ENCODE results near the gene RAB20. TPM values are rescaled to one million over a fixed set of nuclear protein-coding genes. Genes with fewer than 3 reads are reported as not detected.

RAB20 gene
- total and polyA plus RNA-seq, 4 donors: 9.8 to 36.9 (median 25.2) TPM

DNA sequence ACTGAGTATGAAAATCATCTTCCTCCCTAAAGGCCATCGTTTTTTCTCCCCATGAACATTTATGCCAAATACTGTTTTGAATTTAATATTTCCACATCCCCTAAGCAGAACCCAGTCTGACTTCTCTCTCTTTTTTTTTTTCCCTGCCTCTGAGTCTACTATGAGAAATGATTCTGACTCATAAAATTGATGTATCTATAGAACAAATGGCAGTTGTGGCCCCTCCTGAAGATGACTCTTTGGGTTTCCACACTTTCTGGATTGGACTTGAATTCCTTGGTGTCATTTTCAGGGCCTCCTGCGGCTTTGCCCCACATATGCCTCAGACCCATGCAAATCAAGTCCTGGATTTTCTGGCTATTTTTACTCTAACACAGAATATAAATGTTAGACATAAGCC is 31.1 kb upstream of the RAB20 start:
- WGBS: 83% methylated on average over 2 of the region's 2 CpGs
- Histone ChIP-seq H3K27ac (ENCODE audit: low read depth in 1 of 2, low read length in 2 of 2) (no peak overlapping the region), H3K9me3 (ENCODE audit: control insufficient read depth in 4 of 4, low read length in 3 of 4) (no peaks in the 10 kb centered on the region), H3K4me3 (ENCODE audit: low read depth in 1 of 3, low read length in 3 of 3) (no peak overlapping the region), H3K27me3 (ENCODE audit: control insufficient read depth in 4 of 4, insufficient read depth in 4 of 4, low read length in 3 of 4) (no peaks in the 10 kb centered on the region), H3K9ac (ENCODE audit: low read depth in 1 of 2, low read length in 2 of 2) (no peak overlapping the region), H3K36me3 (ENCODE audit: control insufficient read depth in 4 of 4, insufficient read depth in 3 of 4, low read depth in 1 of 4, low read length in 3 of 4) (no peaks in the 10 kb centered on the region), H3K4me1 (ENCODE audit: control insufficient read depth in 4 of 4, insufficient read depth in 4 of 4, low read length in 3 of 4) (no peaks in the 10 kb centered on the region)
- DNase-seq (ENCODE audit: low spot score): no peak
- no peak for TF ChIP-seq MAX (IDR thresholded peaks at IDR 0.05)
- no peak for TF ChIP-seq RXRA (IDR thresholded peaks at IDR 0.05)
- TF ChIP-seq, protein P1, sequence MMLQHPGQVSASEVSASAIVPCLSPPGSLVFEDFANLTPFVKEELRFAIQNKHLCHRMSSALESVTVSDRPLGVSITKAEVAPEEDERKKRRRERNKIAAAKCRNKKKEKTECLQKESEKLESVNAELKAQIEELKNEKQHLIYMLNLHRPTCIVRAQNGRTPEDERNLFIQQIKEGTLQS (IDR thresholded peaks at IDR 0.05): no peak
- no peak for TF ChIP-seq HNF4A (conservative IDR thresholded peaks at IDR 0.05)
- TF ChIP-seq, protein P2, sequence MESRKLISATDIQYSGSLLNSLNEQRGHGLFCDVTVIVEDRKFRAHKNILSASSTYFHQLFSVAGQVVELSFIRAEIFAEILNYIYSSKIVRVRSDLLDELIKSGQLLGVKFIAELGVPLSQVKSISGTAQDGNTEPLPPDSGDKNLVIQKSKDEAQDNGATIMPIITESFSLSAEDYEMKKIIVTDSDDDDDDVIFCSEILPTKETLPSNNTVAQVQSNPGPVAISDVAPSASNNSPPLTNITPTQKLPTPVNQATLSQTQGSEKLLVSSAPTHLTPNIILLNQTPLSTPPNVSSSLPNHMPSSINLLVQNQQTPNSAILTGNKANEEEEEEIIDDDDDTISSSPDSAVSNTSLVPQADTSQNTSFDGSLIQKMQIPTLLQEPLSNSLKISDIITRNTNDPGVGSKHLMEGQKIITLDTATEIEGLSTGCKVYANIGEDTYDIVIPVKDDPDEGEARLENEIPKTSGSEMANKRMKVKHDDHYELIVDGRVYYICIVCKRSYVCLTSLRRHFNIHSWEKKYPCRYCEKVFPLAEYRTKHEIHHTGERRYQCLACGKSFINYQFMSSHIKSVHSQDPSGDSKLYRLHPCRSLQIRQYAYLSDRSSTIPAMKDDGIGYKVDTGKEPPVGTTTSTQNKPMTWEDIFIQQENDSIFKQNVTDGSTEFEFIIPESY (IDR thresholded peaks at IDR 0.05): no peak
- no peak for TF ChIP-seq FOXA1 (IDR thresholded peaks at IDR 0.05)
- TF ChIP-seq SP1 (IDR thresholded peaks at IDR 0.05): no peak
- TF ChIP-seq HNF4G (IDR thresholded peaks at IDR 0.05): no peak
- no peak for TF ChIP-seq JUND (IDR thresholded peaks at IDR 0.05)
- no peak for TF ChIP-seq TAF1 (conservative IDR thresholded peaks at IDR 0.05)
- TF ChIP-seq, protein P3, sequence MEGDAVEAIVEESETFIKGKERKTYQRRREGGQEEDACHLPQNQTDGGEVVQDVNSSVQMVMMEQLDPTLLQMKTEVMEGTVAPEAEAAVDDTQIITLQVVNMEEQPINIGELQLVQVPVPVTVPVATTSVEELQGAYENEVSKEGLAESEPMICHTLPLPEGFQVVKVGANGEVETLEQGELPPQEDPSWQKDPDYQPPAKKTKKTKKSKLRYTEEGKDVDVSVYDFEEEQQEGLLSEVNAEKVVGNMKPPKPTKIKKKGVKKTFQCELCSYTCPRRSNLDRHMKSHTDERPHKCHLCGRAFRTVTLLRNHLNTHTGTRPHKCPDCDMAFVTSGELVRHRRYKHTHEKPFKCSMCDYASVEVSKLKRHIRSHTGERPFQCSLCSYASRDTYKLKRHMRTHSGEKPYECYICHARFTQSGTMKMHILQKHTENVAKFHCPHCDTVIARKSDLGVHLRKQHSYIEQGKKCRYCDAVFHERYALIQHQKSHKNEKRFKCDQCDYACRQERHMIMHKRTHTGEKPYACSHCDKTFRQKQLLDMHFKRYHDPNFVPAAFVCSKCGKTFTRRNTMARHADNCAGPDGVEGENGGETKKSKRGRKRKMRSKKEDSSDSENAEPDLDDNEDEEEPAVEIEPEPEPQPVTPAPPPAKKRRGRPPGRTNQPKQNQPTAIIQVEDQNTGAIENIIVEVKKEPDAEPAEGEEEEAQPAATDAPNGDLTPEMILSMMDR (IDR thresholded peaks at IDR 0.05; ENCODE audit: low read depth, low read length, missing input control): no peak
- no peak for TF ChIP-seq YY1 (IDR thresholded peaks at IDR 0.05)
- TF ChIP-seq, protein P4, sequence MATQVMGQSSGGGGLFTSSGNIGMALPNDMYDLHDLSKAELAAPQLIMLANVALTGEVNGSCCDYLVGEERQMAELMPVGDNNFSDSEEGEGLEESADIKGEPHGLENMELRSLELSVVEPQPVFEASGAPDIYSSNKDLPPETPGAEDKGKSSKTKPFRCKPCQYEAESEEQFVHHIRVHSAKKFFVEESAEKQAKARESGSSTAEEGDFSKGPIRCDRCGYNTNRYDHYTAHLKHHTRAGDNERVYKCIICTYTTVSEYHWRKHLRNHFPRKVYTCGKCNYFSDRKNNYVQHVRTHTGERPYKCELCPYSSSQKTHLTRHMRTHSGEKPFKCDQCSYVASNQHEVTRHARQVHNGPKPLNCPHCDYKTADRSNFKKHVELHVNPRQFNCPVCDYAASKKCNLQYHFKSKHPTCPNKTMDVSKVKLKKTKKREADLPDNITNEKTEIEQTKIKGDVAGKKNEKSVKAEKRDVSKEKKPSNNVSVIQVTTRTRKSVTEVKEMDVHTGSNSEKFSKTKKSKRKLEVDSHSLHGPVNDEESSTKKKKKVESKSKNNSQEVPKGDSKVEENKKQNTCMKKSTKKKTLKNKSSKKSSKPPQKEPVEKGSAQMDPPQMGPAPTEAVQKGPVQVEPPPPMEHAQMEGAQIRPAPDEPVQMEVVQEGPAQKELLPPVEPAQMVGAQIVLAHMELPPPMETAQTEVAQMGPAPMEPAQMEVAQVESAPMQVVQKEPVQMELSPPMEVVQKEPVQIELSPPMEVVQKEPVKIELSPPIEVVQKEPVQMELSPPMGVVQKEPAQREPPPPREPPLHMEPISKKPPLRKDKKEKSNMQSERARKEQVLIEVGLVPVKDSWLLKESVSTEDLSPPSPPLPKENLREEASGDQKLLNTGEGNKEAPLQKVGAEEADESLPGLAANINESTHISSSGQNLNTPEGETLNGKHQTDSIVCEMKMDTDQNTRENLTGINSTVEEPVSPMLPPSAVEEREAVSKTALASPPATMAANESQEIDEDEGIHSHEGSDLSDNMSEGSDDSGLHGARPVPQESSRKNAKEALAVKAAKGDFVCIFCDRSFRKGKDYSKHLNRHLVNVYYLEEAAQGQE (IDR thresholded peaks at IDR 0.05): no peak
- no peak for TF ChIP-seq NR2F2 (IDR thresholded peaks at IDR 0.05)
- no peak for TF ChIP-seq FOXA2 (IDR thresholded peaks at IDR 0.05)

- Histone ChIP-seq H3K9ac (ENCODE audit: low read depth in 1 of 2, low read length in 2 of 2) (no peak overlapping the region), H3K27ac (ENCODE audit: low read depth in 1 of 2, low read length in 2 of 2) (no peak overlapping the region), H3K36me3 (ENCODE audit: control insufficient read depth in 4 of 4, insufficient read depth in 3 of 4, low read depth in 1 of 4, low read length in 3 of 4) (no peaks in the 10 kb centered on the region), H3K4me1 (ENCODE audit: control insufficient read depth in 4 of 4, insufficient read depth in 4 of 4, low read length in 3 of 4) (no peaks in the 10 kb centered on the region), H3K9me3 (ENCODE audit: control insufficient read depth in 4 of 4, low read length in 3 of 4) (no peaks in the 10 kb centered on the region), H3K4me3 (ENCODE audit: low read depth in 1 of 3, low read length in 3 of 3) (no peak overlapping the region), H3K27me3 (ENCODE audit: control insufficient read depth in 4 of 4, insufficient read depth in 4 of 4, low read length in 3 of 4) (no peaks in the 10 kb centered on the region)
- no peak for DNase-seq (ENCODE audit: low spot score)
- 86% methylated on average over 6 of the region's 6 CpGs for WGBS
- no peak for TF ChIP-seq HNF4A (conservative IDR thresholded peaks at IDR 0.05)
- TF ChIP-seq, protein P2 (IDR thresholded peaks at IDR 0.05): no peak
- TF ChIP-seq, protein P4 (IDR thresholded peaks at IDR 0.05): no peak
- no peak for TF ChIP-seq YY1 (IDR thresholded peaks at IDR 0.05)
- no peak for TF ChIP-seq NR2F2 (IDR thresholded peaks at IDR 0.05)
- no peak for TF ChIP-seq FOXA1 (IDR thresholded peaks at IDR 0.05)
- TF ChIP-seq HNF4G (IDR thresholded peaks at IDR 0.05): no peak
- TF ChIP-seq, protein P1 (IDR thresholded peaks at IDR 0.05): no peak
- no peak for TF ChIP-seq MAX (IDR thresholded peaks at IDR 0.05)
- no peak for TF ChIP-seq JUND (IDR thresholded peaks at IDR 0.05)
- TF ChIP-seq FOXA2 (IDR thresholded peaks at IDR 0.05): no peak
- no peak for TF ChIP-seq RXRA (IDR thresholded peaks at IDR 0.05)
- TF ChIP-seq SP1 (IDR thresholded peaks at IDR 0.05): no peak
These were observed 29.1 kb upstream of the RAB20 start for GRCh38 chr13:110590577-110590976.

Measured in liver (tissue), 9 donors.